GM19193 (cell line): Measurements from ENCODE around the gene KDM8.

Source experiments
- POLR2A ChIP-seq: IDR thresholded peaks from 4 replicates; pipeline ENCODE4 v1.6.1; 2011; ENCODE audit not compliant: insufficient read depth, insufficient read length; ENCODE audit errors: extremely low read depth

Gene KDM8

DNA sequence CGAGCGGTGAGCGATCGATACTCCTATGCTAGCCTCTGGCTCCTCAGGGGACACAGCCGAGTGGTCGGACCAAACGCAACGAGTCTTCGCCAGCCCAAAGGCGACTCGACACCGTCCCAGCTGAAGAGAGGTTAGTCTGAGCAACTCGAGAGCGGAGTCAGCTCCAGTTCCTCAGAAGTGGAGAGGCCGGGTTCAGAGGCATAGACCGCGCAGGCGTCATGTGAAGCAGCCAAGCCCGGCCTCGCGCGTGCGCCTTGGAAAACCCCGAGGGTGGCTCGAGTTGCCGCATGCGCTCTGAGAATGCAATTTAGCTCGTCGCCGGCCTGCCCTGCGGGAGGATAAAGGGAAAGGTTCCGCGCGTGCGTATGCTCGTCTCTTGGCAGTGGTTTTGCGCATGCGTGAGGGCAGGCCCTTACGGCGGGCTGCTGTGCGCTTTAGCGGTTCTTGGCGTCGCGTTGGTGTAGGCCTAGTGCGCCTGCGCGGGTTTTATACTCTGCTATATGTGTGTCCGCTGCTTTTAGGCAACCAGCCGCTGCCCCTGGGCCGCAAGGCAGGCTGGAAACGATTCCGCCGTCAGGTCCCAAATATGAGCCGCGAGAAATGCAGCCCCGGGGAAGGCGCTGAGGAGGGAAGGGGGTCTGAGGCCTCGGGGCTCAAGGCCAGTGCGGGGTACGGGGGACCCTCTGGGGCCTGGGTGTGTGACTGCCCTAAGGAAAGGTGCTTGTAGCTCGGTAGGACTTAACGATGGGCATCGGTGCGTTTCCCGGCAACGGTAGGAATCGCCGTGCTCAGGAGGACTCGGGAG lies at the start of gene KDM8:
KDM8 (plus strand) TSS at position 20 of the 805 bp plus-strand sequence. CDS start 6,598 bp downstream, outside the sequence.
- peak; percentile 92 for TF ChIP-seq POLR2A

DNA sequence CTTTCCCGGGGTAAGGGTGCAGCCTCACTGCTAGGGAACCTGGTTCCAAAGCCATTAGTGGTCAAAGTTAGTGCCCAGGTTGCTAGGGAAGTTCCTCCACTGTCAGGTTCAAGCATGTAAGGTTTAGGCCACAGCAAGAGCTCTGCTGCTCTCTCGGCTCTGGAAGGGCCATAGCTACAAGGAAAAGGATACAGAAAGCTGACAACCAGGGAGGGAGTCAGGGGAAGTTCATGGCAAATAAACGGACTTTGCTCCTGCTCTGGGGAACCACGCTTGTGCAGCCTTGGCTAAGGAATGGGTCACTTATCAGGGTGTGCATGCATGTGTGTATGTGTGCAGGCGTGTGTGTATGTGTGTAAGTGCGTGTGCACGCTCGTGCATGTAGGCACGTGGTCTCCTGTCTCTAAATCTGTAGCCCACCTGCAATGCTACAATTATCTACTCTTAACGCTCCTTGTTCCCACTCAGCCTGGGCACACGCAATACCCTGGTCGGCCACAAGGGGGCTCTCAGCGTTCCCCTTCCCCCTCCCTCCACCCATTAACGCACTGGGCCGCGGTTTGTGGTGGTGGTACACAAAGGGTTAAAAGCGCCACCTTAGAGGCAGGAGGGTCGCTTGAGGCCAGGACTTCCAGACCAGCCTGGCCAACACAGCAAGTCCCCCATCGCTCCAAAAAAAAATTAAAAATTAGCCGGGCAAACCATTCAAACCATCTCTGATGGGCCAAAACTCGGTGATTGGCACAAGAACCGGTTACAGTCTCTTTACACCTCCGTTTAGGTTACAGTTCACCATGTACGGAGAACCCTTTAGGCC lies 48.4 kb upstream of the KDM8 start:
- TF ChIP-seq POLR2A: no peak

DNA sequence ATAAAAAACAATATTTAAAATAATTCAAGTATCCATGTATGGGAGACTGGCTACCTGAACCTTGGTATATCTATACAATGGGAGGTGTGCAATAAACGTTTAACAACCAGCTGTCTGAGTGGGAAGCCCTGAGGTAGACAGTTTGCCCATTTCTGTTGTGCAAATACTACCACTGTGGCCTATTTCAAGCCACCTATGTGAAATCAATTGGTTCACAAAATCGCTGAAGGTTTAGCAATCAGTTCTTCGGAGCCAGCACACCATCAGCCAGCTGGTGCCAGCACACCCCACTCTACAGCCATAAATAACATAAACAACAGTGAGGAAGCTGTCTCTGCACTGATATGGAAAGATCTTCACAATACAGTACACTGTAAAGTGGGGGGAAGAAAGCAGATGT lies 46.7 kb upstream of the KDM8 start:
- TF ChIP-seq POLR2A: no peak

DNA sequence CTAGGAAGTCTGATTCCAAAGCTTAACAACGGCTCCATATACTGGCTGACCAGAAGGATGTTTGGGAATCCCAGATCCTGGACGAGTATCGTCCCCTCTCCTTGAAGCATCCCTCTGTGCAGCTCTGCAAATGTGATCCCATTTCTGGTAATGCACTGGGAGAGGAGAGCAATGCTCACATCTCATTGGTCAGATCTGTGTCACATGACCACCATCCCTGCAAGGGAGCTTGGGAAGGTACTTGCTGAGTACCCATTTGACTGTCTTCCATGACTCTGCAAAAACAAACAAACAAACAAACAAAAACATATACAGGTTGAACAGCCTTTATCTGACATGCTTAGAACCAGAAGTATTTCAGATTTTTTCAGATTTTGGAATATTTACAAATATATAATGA lies 41.9 kb upstream of the KDM8 start:
- TF ChIP-seq POLR2A: no peak

DNA sequence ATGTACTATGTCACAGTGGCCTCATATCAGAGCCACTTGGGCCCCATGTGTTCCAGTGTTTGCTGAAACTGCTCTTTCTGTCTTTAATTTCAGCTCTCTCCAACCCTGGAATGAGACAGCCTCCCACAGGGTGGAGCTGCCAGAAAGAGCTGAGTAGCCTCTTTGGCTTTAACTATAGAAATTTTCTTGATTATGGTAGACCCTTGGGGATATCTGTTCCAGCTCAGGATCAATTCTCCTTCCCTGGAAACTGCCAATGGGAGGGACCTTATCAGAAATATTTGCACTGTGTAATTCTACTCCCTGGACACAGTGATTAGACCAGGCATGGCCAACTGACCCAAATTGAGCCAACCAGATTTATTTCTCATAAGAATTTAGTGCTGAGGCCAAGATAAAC lies 39.0 kb upstream of the KDM8 start:
- TF ChIP-seq POLR2A: no peak

DNA sequence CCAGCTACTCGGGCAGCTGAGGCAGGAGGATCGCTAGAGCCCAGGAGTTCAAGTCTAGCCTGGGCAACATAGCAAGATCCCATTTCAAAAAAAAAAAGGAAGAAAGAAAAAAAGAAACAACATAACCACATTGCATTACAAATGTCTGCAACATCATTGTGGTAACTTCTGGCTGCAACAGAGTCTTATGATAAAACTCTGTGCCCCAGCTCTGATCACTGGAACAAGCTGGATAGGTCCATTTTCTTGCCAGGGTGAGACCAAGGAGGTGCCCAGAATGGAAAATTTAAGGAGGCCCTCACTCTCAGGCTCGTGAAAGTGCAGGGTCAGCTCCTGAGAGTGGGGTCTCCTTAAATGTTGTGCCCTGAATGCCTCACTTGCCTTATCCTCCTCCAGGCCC lies 37.8 kb upstream of the KDM8 start:
- TF ChIP-seq POLR2A: no peak

DNA sequence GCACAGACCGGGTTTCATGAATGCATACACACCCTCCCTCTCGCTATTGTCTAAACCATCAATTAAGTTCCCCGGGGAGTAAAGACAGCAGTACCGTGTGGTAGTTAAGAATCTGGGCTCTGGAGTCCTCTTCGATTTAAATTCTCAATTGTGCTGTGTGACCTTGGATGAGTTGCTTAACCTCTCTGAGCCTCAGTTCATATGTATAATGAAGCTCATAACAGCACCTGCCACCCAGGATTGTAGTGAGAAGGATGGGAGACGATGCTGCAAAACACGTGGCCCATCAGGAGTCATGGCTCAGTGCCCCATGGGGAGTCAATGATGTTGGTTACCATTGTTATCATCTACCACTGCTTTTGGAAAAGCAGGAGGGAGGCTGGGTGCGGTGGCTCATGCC lies 34.5 kb upstream of the KDM8 start:
- TF ChIP-seq POLR2A: no peak

DNA sequence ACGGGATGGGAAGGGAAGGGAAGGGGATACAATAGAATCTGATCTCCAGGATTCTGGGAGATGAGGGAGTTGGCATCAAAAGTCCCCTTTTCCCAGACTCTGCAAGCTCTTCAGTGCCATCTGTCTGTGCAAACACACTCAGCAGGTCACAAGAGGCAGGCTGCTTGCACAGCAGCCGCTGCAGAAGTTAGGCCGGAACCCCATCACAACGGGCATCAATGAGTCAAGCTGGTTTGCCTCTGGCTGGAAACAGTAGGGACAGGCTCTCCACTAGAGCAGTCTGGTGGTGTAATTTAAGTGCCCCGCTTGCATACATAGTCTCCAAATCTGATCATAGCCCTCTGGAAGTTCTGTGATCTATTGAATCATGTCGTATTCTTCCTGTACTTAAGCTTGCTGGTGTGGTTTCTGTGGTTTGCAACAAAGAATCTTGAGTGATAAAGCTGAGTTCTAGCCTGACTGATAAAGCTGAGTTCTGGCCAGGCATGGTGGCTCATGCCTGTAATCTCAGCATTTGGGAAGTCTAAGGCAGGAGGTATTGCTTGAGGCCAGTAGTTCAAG lies 33.7 kb upstream of the KDM8 start:
- TF ChIP-seq POLR2A: no peak

DNA sequence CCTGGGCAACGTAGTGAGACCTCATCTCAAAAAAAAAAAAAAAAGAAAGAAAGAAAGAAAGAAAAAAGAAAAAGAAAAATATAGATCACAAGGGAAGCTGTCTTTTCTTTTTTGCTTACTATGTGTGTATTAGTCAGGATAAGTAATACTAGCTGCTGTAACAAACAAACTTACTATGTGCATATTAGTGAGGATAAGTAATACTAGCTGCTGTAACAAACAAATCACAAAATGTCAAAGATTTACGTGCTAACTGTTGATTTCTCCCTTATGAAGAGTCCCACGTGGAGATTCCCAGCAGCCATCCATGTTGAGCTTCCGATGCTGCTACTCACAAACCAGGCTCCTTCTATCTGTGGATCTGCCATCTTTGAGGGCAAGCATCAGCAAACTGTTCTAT lies 31.7 kb upstream of the KDM8 start:
- TF ChIP-seq POLR2A: no peak

DNA sequence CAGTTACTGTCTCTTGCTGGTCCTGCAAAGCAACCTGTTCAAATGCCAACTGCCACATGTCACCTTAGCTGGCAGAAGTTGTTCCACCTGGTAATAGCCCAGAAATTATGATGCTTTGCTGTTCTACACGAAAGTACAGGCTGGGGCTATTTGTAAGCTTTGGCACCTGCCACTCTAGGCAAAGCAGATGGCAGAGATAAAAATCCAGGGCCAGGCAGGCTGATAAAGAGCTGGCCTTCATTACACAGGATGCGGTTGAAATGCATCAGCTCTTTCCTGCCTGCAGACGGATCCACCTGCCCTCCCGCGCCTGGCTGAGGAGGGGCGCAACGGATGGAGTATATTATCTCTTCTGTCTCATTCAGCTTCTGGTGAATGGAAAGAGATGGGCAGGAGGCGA lies 29.3 kb upstream of the KDM8 start:
- no peak for TF ChIP-seq POLR2A

DNA sequence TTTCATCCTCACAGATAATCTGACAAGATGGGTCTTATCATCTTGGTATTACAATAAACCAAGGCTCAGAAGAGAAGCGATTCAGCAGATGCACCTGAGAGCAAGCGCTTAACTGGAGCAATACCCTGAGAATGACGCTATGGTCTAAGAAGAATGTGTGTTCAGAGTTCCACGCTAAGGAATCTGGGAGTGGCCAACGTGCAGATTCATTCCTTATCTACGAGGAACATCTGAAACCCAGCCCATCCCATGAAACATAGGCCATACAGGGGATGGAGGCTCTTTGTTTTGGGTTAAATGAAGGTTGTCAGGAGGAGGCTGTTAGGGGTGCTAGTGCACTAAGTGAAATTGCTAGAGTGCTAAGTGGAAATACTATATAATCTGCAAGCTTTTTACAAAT lies 28.5 kb upstream of the KDM8 start:
- no peak for TF ChIP-seq POLR2A

DNA sequence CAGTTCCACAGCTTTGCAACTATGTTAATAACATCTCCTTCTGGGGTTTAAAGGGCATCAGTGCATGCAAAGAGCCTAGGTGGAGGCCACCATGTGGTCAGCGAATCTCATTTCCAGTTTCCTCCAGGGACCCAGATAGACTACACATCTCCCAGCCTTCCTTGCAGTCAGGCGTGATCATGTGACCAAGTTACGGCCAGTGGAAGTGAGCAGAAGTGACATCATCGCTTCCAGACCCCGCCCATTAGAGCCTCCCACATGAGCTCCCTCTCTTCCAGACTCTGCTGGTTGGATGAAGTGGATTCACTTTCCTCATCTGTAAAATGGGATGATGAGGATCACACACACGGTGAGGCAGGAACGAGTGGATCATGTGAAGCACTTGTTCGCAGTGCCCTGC lies 27.4 kb upstream of the KDM8 start:
- TF ChIP-seq POLR2A: no peak

DNA sequence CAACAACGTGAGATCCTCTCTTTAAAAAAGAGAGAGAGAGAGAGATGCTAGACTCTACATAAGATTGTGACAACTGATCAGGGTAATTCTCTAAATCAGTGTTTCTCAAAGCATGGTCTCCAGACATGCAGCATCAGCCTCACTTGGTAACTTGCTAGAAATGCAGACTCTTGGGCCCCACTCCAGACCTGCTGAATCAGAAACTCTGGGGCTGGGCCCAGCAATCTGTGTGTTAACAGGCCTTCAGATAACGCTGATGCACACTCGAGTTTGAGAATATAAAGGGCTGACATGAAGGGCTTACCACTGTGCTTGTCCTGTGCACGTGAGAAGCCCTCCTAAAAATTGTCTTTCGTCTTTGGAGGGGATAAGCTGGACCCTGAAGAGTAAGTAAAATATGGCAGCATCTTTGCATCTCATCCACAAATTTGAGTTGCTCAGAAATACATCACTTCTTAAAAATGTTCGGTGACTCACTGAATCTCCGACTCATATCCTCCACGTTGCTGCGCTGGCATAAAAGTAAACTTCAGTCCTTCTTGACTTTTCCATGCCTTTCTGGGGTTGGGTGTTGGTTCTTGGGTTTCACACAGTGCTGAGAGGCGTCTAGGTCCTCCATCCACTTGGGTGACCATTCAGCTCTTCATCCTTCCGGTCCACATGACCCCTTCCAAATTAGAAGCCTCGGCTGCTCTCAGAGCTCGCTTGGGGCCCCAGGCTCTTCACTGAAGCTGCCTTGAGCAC lies 26.1 kb upstream of the KDM8 start:
- TF ChIP-seq POLR2A: no peak

DNA sequence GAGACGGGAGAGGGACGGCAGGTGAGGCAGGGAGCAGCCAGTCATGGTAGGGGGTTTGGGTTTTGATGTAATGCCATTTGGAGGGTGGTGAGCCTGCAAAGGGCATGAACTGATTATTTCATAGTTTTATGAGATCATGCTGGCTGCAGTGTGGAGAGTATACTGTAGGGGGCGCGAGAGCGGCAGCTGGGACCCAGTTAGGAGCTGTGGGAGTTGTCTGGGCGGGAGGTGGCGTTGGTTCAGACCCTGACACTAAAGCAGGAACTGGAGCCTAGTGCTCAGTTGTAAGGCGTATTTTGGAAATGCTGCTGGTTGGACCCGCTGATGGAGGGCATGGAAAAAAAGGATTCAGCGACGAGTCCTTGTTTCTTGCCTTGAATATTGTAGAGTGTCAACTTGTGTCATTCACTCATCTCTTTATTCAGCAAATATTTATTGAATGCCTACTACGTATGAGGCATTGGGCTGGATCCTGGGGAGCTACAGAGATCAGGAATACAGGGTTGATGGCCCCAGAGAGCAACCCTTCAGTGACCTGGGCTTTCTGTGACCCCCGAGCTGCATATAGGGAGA lies 23.7 kb upstream of the KDM8 start:
- TF ChIP-seq POLR2A: no peak

DNA sequence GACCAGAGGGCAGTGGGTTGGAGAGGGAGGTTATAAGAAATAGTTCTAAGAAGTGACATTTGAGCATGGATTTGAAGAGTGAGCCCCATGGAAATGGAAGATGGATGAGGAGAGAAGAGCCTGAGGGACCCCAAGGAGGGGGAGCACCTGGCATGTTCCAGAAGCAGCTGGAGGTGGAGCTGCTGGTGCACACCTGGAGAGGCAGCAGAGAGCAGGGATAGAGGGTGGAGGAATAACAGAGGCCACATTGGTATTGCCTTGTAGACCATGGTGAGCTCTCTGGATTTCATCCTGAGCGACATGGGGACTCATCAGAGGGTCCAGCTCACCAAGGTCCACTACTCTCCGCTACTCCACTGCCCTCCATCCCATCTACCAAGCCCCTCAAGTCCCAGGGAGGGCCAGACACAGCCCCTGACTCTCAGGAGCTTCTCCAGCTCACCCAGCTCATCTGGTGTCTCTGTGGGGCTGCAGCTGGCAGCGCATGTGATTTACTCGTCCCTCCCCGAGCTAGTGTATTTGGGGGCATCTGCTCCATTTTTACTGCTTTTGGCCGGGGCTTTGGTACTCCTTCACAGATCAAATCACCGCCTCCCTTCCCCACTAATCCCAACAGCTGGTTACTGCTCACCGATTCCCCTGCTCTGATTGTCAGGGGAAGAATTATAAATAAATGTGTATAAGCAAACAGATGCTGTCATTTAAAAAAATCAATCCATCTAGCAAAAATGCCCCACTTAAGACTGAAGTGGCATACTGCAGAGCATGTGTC lies 22.1 kb upstream of the KDM8 start:
- TF ChIP-seq POLR2A: no peak

DNA sequence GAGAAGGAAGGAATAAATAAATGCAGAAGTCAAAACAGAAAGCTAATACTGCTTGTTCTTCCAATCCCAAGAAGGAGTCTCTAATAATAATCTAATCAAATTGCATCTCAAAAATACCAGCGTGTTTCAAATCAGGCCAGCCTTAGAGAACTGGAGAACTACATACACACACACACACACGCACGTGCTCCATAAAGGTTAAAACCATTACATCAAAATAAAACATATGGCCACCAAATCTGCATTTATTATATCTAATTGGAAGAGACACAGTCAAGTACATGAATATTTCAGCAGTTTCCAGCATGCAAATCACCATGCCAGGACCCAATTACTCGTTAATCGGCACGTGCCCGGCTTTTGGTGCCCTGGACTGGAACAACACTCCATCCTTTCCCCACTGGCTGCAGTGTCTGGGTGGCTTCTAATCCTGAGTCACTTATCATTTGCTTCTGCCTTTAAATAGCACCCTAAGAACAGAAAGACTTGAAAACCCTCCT lies 20.4 kb upstream of the KDM8 start:
- TF ChIP-seq POLR2A: no peak
